ENCODE measurements around the gene NOL4L. TPM values are rescaled to one million over a fixed set of nuclear protein-coding genes. Genes with fewer than 3 reads are reported as not detected.

Gene NOL4L
- total RNA-seq, 1 donor from 2014 or later = 11.9 TPM

GRCh38 chr20:32446301-32447100 lies 138.6 kb downstream of the NOL4L start:
- H3K27me3 ChIP-seq = no peaks in the 10 kb centered on the region
- no peaks in the 10 kb centered on the region for H3K79me2 ChIP-seq (ENCODE audit: low read depth)
- Mint-ChIP-seq H3K36me3 (peaks cover 40% of the 10 kb centered on the region), H3K9me3 (no peaks in the 10 kb centered on the region), H3K27me3 (ENCODE audit: insufficient read depth, low read depth) (peaks cover 2% of the 10 kb centered on the region), H3K4me3 (no peak overlapping the region), H3K4me1 (peaks cover 25% of the 10 kb centered on the region), H3K27ac (no peak overlapping the region)
- H3K9me3 ChIP-seq (ENCODE audit: low read depth) = no peaks in the 10 kb centered on the region
- H3F3A ChIP-seq (ENCODE audit: low read depth) = peaks cover 15% of the 10 kb centered on the region
- TF ChIP-seq EZH2phosphoT487 (IDR thresholded peaks at IDR 0.05) (no peak), EZH2 (IDR thresholded peaks at IDR 0.05) (no peak), CTCF (IDR thresholded peaks at IDR 0.05) (no peak)
- no peak overlapping the region for H3K4me2 ChIP-seq
- H3K9ac ChIP-seq = no peak overlapping the region
- peaks cover 30% of the 10 kb centered on the region for H3K4me1 ChIP-seq
- no peak overlapping the region for H2AFZ ChIP-seq (replicated peaks)
- H3K4me3 ChIP-seq = no peak overlapping the region
- H3K27ac ChIP-seq = no peak overlapping the region
- H3K36me3 ChIP-seq = no peaks in the 10 kb centered on the region
- peaks cover 34% of the 10 kb centered on the region for H4K20me1 ChIP-seq (ENCODE audit: low read depth)
- DNase-seq (ENCODE audit: low spot score) = no peak

- Histone ChIP-seq H3K27me3 (no peaks in the 10 kb centered on the region), H4K20me1 (ENCODE audit: low read depth) (peaks cover 34% of the 10 kb centered on the region), H3K79me2 (ENCODE audit: low read depth) (no peaks in the 10 kb centered on the region), H3F3A (ENCODE audit: low read depth) (peaks cover 15% of the 10 kb centered on the region), H3K4me1 (peaks cover 26% of the 10 kb centered on the region), H3K27ac (no peak overlapping the region), H3K4me2 (no peak overlapping the region), H3K36me3 (no peaks in the 10 kb centered on the region), H3K4me3 (no peak overlapping the region), H3K9me3 (ENCODE audit: low read depth) (no peaks in the 10 kb centered on the region), H3K9ac (no peak overlapping the region), H2AFZ (replicated peaks) (no peak overlapping the region)
- peaks cover 21% of the 10 kb centered on the region for H3K4me1 Mint-ChIP-seq
- TF ChIP-seq EZH2 (IDR thresholded peaks at IDR 0.05) (no peak), EZH2phosphoT487 (IDR thresholded peaks at IDR 0.05) (no peak), CTCF (IDR thresholded peaks at IDR 0.05) (no peak)
- no peak overlapping the region for H3K4me3 Mint-ChIP-seq
- no peaks in the 10 kb centered on the region for H3K9me3 Mint-ChIP-seq
- DNase-seq (ENCODE audit: low spot score) = no peak
- peak overlapping the region; percentile 34 for H3K27ac Mint-ChIP-seq
- peaks cover 3% of the 10 kb centered on the region for H3K27me3 Mint-ChIP-seq (ENCODE audit: insufficient read depth, low read depth)
- H3K36me3 Mint-ChIP-seq = peaks cover 39% of the 10 kb centered on the region
Measured at GRCh38 chr20:32445539-32446273, 139.4 kb downstream of the NOL4L start.

GRCh38 chr20:32444474-32445220 lies 140.5 kb downstream of the NOL4L start:
- H3K36me3 ChIP-seq = no peaks in the 10 kb centered on the region
- Mint-ChIP-seq H3K27ac (no peak overlapping the region), H3K36me3 (peaks cover 35% of the 10 kb centered on the region), H3K4me1 (peaks cover 15% of the 10 kb centered on the region), H3K4me3 (no peak overlapping the region), H3K9me3 (no peaks in the 10 kb centered on the region), H3K27me3 (ENCODE audit: insufficient read depth, low read depth) (peaks cover 5% of the 10 kb centered on the region)
- H3K79me2 ChIP-seq (ENCODE audit: low read depth) = no peaks in the 10 kb centered on the region
- DNase-seq (ENCODE audit: low spot score) = no peak
- no peak overlapping the region for H3K4me3 ChIP-seq
- H2AFZ ChIP-seq (replicated peaks) = no peak overlapping the region
- H3F3A ChIP-seq (ENCODE audit: low read depth) = peaks cover 8% of the 10 kb centered on the region
- no peaks in the 10 kb centered on the region for H3K27me3 ChIP-seq
- TF ChIP-seq EZH2phosphoT487 (IDR thresholded peaks at IDR 0.05) = no peak
- no peak for TF ChIP-seq CTCF (IDR thresholded peaks at IDR 0.05)
- TF ChIP-seq EZH2 (IDR thresholded peaks at IDR 0.05) = no peak
- no peak overlapping the region for H3K4me2 ChIP-seq
- H3K27ac ChIP-seq = peak overlapping the region; percentile 36
- H3K9me3 ChIP-seq (ENCODE audit: low read depth) = no peaks in the 10 kb centered on the region
- H4K20me1 ChIP-seq (ENCODE audit: low read depth) = peaks cover 30% of the 10 kb centered on the region
- H3K4me1 ChIP-seq = peaks cover 17% of the 10 kb centered on the region
- no peak overlapping the region for H3K9ac ChIP-seq

Measured in neural progenitor cell (in vitro differentiated cells).